GM12878 (cell line): ENCODE results near the gene TLL2. TPM values are rescaled to one million over a fixed set of nuclear protein-coding genes. Genes with fewer than 3 reads are reported as not detected.

ENCODE experiments used
- ATAC-seq: fragments of 200-7000 bp; cut with Tn5 transposase; 3 replicates; pipeline ENCODE4 v1.9.1; 2020; ENCODE audit warnings: mild to moderate bottlenecking, moderate library complexity
- BruUV-seq: library from RNA; stranded (reverse); fragments of 400-500 nt; replicated peaks from 2 replicates; lab custom pipeline; 2021; lab: Mats Ljungman, UMichigan
- CTCF ChIA-PET: fragments of 300-600 bp; sonication (Branson Sonifier 250); formaldehyde crosslinking; extraction: SDS; loops from one replicate; lab custom pipeline; 2021; ENCODE audit warnings: inconsistent platforms; lab: Yijun Ruan, JAX
- POLR2A ChIA-PET: fragments of 350-600 bp; formaldehyde crosslinking; extraction: SDS; loops from one replicate; lab custom pipeline; 2021; ENCODE audit warnings: inconsistent platforms; lab: Charles Lee
- RAD21 ChIA-PET: fragments of 300-600 bp; sonication (Branson Sonifier 250); formaldehyde crosslinking; loops from one replicate; lab custom pipeline; 2023; ENCODE audit warnings: antibody characterized with exemption; ENCODE audit not compliant: unreplicated experiment; lab: Charles Lee
- SMC1A ChIA-PET: fragments of 300-600 bp; sonication (Branson Sonifier 250); formaldehyde crosslinking; loops from one replicate; lab custom pipeline; 2023; ENCODE audit not compliant: unreplicated experiment, uncharacterized antibody; lab: Charles Lee
- DNase-seq: peaks from one replicate; pipeline ENCODE4 v3.0.0-alpha.2; 2011; ENCODE audit warnings: low read depth, low spot score
- FAIRE-seq: peaks from 3 replicates; lab custom pipeline; 2011; peaks lifted over from hg19 to GRCh38; lab: Jason Lieb, UNC
- H2AFZ ChIP-seq: 2 replicates; pipeline ENCODE4 v1.6.0; 2011; ENCODE audit warnings: low read depth, low read length, control low read depth; ENCODE audit not compliant: control insufficient read depth
- H3K27ac ChIP-seq: 2 replicates; pipeline ENCODE4 v1.5.1; 2011; ENCODE audit warnings: control low read depth; ENCODE audit not compliant: control insufficient read depth, insufficient read depth
- H3K27me3 ChIP-seq, 2 experiments: replicated peaks in 1 of 2; 2 replicates each; pipeline versions ENCODE4 v1.6.0 to v1.6.1; 2011; ENCODE audit warnings: low read length in 1 of 2; ENCODE audit not compliant: control insufficient read depth in 2 of 2, insufficient read depth in 2 of 2
- H3K36me3 ChIP-seq, 2 experiments: 2 replicates each; pipeline ENCODE4 v1.5.1; 2011; ENCODE audit warnings: low read length in 1 of 2; ENCODE audit not compliant: control insufficient read depth in 2 of 2, insufficient read depth in 2 of 2
- H3K4me1 ChIP-seq: 2 replicates; pipeline ENCODE4 v1.6.1; 2011; ENCODE audit warnings: mild to moderate bottlenecking, low read length, moderate library complexity, mixed read lengths; ENCODE audit not compliant: control insufficient read depth, insufficient read depth
- H3K4me2 ChIP-seq: 2 replicates; pipeline ENCODE4 v1.6.0; 2011; ENCODE audit warnings: control low read depth; ENCODE audit not compliant: control insufficient read depth, insufficient read depth
- H3K4me3 ChIP-seq: fragments of 200-600 bp; sonication (generic); 2 replicates; pipeline ENCODE4 v1.5.1; 2016
- H3K79me2 ChIP-seq: 2 replicates; pipeline ENCODE4 v1.6.0; 2011; ENCODE audit warnings: low read length; ENCODE audit not compliant: control insufficient read depth, insufficient read depth
- H3K9ac ChIP-seq: 2 replicates; pipeline ENCODE4 v1.8.0; 2011; ENCODE audit warnings: low read length, control low read depth, mixed read lengths; ENCODE audit not compliant: control insufficient read depth, insufficient read depth
- H3K9me3 ChIP-seq: replicated peaks from 3 replicates; pipeline ENCODE4 v1.5.1; 2011; ENCODE audit warnings: mild to moderate bottlenecking, low read length; ENCODE audit not compliant: control insufficient read depth, insufficient read depth
- H4K20me1 ChIP-seq: 2 replicates; pipeline ENCODE4 v1.6.0; 2011; ENCODE audit not compliant: control insufficient read depth, insufficient read depth
- CBX5 ChIP-seq: sonication (generic); IDR thresholded peaks from 2 replicates; pipeline ENCODE4 v1.6.1; 2016; ENCODE audit warnings: low read depth, moderate library complexity, mild to moderate bottlenecking, inconsistent platforms
- EGR1 ChIP-seq, 2 experiments: IDR thresholded peaks; 1 replicate in 1 of 2; 2 replicates in 1 of 2; pipeline ENCODE4 v1.6.1; 2011 to 2012; ENCODE audit warnings: low read depth in 2 of 2, low read length in 2 of 2, borderline replicate concordance in 1 of 2, mild to moderate bottlenecking in 1 of 2, moderate library complexity in 1 of 2
- HCFC1 ChIP-seq: fragments of 150-350 bp; IDR thresholded peaks from 2 replicates; pipeline ENCODE4 v1.6.1; 2014; ENCODE audit warnings: low read length
- MEF2B ChIP-seq: fragments of 450-650 bp; IDR thresholded peaks from 2 replicates; pipeline ENCODE4 v1.6.1; 2018; ENCODE audit warnings: mild to moderate bottlenecking, moderate library complexity; ENCODE audit not compliant: partially characterized antibody, poor library complexity, severe bottlenecking
- NR2C2 ChIP-seq: IDR thresholded peaks from 2 replicates; pipeline ENCODE4 v1.6.1; 2011; ENCODE audit warnings: borderline replicate concordance, low read depth; ENCODE audit not compliant: control insufficient read depth, insufficient read length
- SMARCA5 ChIP-seq: fragments of 450-650 bp; IDR thresholded peaks from 2 replicates; pipeline ENCODE4 v1.6.1; 2017; ENCODE audit warnings: mild to moderate bottlenecking
- SUPT20H ChIP-seq: IDR thresholded peaks from 2 replicates; pipeline ENCODE4 v1.6.1; 2011; ENCODE audit warnings: low read depth, mild to moderate bottlenecking, low read length, moderate library complexity, borderline replicate concordance; ENCODE audit not compliant: control insufficient read depth
- TAF1 ChIP-seq: IDR thresholded peaks from 2 replicates; pipeline ENCODE4 v1.6.1; 2011; ENCODE audit warnings: mild to moderate bottlenecking, low read depth, low read length, borderline replicate concordance
- ZNF24 ChIP-seq: fragments of 450-650 bp; IDR thresholded peaks from 2 replicates; pipeline ENCODE4 v1.6.1; 2017; ENCODE audit warnings: antibody characterized with exemption, mild to moderate bottlenecking
- WGBS: methylation state at CpG from one replicate; pipeline ENCODE4 v1.1.6; 2016; ENCODE audit warnings: low lambda C conversion rate; ENCODE audit not compliant: insufficient replicate concordance, insufficient coverage; ENCODE audit errors: missing lambda C conversion rate; 5-methylcytosine and 5-hydroxymethylcytosine counted together
- in situ Hi-C: fragments of 300-500 bp; cut with MboI; formaldehyde crosslinking; loops from 9 replicates; pipeline ENCODE4 v1.14.3; 2018; ENCODE audit warnings: mixed read lengths
- intact Hi-C: fragments of 100-400 bp; cut with micrococcal nuclease; formaldehyde crosslinking; loops from one replicate; pipeline ENCODE4 v1.14.2; 2022; ENCODE audit not compliant: unreplicated experiment
- polyA plus RNA-seq, 11 experiments: library from polyadenylated mRNA; depleted of rRNA in 4 of 11; unstranded in 6 of 11; stranded (reverse) in 5 of 11; fragments of >200 nt; fragmentation: Nextera tagmentation in 4 of 11; fragmentation: Illumina TruSeq in 1 of 11; extraction: Ambion mirVana in 4 of 11; extraction: Trizol in 1 of 11; gene quantifications; 1 replicate in 1 of 11; 2 replicates in 10 of 11; pipeline versions ENCODE4 v1.2.1 to v1.2.3, GENCODE V29; 2011 to 2016; ENCODE audit warnings: inconsistent platforms in 2 of 11, missing spikeins in 2 of 11, low read depth in 1 of 11
- total RNA-seq, 4 experiments: library from RNA; depleted of rRNA in 3 of 4; stranded (reverse); fragments of >200 nt in 3 of 4; fragmentation: Illumina TruSeq in 1 of 4; extraction: Trizol in 1 of 4; gene quantifications; 2 replicates each; pipeline versions ENCODE4 v1.2.1 to v1.2.3, GENCODE V29; 2013 to 2021
- TF ChIP-seq, protein P1 (sequence below): fragments of 450-650 bp; IDR thresholded peaks from 2 replicates; pipeline ENCODE4 v1.6.1; 2014; ENCODE audit warnings: mild to moderate bottlenecking

Gene TLL2
- total and polyA plus RNA-seq, 10 of the 15 experiments (the other 5 are each of a cell fraction or from before 2014, with no cell fraction given): 0.02 to 2.1 (median 0.52) TPM

DNA sequence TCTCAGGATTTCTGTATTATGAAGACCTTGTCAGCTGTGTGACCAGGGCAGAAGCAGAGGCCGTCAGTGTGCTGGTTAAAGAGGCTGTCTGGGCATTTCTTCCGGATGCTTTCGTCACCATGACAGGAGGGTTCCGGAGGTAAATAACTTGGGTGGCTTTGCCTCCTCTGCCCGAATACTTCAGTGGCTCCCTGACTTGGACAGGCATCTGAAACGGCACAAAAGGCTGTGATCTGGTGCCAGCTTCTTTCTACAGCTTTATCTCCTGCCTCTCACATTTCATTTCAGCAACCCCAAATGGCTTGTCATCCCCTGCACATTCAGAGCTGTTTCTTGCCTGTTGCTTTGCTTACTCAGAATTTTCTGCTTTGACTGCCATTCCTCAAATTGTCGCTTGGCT lies 186.3 kb downstream of the TLL2 start:
- RAD21 ChIA-PET: no interaction called here
- no peak overlapping the region for H3K4me3 ChIP-seq
- in situ Hi-C loops (loop anchor here (10.0 kb wide), 1 partner anchor 303 kb away; no protein-coding TSS in a partner anchor), intact Hi-C loops (no loop called here)
- CTCF ChIA-PET: interaction anchor here (1.3 to 1.7 kb wide), 3 partner anchors 8 to 98 kb away, joined by 4 to 6 read pairs (median 4); no protein-coding TSS in a partner anchor
- 67% methylated on average over 7 of the region's 7 CpGs for WGBS
- no peaks in the 10 kb centered on the region for H4K20me1 ChIP-seq
- no TSS peak for BruUV-seq
- SMC1A ChIA-PET: interaction anchor here (0.6 to 1.8 kb wide), 2 partner anchors 11 to 261 kb away, joined by 3 to 4 read pairs; no protein-coding TSS in a partner anchor
- no peaks in the 10 kb centered on the region for H3K36me3 ChIP-seq
- no peak for FAIRE-seq
- H3K4me2 ChIP-seq: no peak overlapping the region
- H3K9ac ChIP-seq: no peak overlapping the region
- H3K27ac ChIP-seq: no peak overlapping the region
- H3K79me2 ChIP-seq: no peaks in the 10 kb centered on the region
- H3K27me3 ChIP-seq: no peaks in the 10 kb centered on the region; a peak in 1 of 4 replicates
- no peak for ATAC-seq
- POLR2A ChIA-PET: no interaction called here
- H2AFZ ChIP-seq: no peak overlapping the region
- no peaks in the 10 kb centered on the region for H3K9me3 ChIP-seq
- H3K4me1 ChIP-seq: peaks cover 16% of the 10 kb centered on the region
- TF ChIP-seq CBX5 (no peak), SMARCA5 (no peak), ZNF24 (no peak), MEF2B (no peak), SUPT20H (no peak), HCFC1 (no peak), NR2C2 (no peak), TAF1 (no peak), EGR1 (IDR thresholded peaks at IDR 0.05; ENCODE audit: borderline replicate concordance in 1 of 2, low read depth in 2 of 2, low read length in 2 of 2) (no peak)
- TF ChIP-seq, protein P1, sequence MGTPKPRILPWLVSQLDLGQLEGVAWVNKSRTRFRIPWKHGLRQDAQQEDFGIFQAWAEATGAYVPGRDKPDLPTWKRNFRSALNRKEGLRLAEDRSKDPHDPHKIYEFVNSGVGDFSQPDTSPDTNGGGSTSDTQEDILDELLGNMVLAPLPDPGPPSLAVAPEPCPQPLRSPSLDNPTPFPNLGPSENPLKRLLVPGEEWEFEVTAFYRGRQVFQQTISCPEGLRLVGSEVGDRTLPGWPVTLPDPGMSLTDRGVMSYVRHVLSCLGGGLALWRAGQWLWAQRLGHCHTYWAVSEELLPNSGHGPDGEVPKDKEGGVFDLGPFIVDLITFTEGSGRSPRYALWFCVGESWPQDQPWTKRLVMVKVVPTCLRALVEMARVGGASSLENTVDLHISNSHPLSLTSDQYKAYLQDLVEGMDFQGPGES: no peak
- DNase-seq: no peak
